ENCODE data around the gene UBE2Q2.
A peak's percentile ranks its signal among the peaks of the same experiment; 100 is the strongest.

Gene UBE2Q2

GRCh38 chr15:75927601-75928000 lies 84.4 kb downstream of the UBE2Q2 start:
- no peaks in the 10 kb centered on the region for H3K9me3 ChIP-seq (ENCODE audit: severe bottlenecking)
- H3K36me3 ChIP-seq: peaks cover 66% of the 10 kb centered on the region
- no peak overlapping the region for H3K27ac ChIP-seq
- TF ChIP-seq, protein P1, sequence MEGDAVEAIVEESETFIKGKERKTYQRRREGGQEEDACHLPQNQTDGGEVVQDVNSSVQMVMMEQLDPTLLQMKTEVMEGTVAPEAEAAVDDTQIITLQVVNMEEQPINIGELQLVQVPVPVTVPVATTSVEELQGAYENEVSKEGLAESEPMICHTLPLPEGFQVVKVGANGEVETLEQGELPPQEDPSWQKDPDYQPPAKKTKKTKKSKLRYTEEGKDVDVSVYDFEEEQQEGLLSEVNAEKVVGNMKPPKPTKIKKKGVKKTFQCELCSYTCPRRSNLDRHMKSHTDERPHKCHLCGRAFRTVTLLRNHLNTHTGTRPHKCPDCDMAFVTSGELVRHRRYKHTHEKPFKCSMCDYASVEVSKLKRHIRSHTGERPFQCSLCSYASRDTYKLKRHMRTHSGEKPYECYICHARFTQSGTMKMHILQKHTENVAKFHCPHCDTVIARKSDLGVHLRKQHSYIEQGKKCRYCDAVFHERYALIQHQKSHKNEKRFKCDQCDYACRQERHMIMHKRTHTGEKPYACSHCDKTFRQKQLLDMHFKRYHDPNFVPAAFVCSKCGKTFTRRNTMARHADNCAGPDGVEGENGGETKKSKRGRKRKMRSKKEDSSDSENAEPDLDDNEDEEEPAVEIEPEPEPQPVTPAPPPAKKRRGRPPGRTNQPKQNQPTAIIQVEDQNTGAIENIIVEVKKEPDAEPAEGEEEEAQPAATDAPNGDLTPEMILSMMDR (IDR thresholded peaks at IDR 0.05; ENCODE audit: low read depth, low read length): no peak
- DNase-seq: no peak
- no peaks in the 10 kb centered on the region for H3K27me3 ChIP-seq (ENCODE audit: insufficient read depth, low read depth, severe bottlenecking)
- H3K4me3 ChIP-seq (ENCODE audit: low read depth, low read length): no peak overlapping the region

DNA sequence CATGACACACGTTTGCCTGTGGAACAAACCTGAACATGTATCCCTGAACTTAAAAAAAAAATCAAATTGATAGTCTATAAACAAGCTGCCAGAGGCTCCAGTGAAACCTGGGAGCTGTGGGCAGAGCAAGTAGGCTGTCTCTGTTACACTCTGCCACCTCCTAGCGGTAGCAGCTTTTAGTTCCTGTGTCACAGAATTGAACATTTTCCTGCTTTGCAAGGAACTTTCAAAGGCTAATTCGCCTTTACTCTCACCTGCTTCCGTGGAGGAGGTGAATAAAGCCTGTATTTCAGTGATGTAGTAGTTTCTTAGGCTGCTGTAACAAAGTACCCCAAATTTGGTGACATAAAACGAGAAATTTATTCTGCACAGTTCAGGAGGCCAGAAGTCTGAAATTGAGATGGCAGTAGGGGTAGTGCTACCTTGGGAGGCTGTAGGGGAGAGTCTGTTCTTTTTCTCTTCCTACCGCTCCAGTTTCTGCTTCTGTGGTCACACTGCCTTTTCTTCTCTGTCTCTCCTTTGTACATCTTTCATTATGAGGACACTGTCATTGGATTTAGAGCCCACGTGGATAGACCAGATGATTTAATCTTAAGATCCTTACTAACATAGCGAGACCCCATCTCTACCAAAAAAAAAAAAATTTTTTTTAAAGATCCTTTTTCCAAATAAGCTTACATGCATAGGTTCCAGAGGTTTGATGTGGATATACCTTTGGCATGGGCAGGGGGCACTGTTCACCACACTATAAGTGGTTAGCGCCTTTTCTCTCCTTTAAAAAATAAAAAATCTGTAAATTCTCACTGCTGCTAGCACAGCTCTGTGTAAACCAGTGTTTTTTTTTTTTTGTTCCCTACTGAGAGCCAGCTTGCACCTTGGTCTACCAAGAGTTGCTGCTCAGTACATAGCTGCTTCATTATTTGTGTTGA lies 85.7 kb downstream of the UBE2Q2 start:
- H3K9me3 ChIP-seq (ENCODE audit: severe bottlenecking): no peaks in the 10 kb centered on the region
- no peak overlapping the region for H3K27ac ChIP-seq
- H3K27me3 ChIP-seq (ENCODE audit: insufficient read depth, low read depth, severe bottlenecking): no peaks in the 10 kb centered on the region
- DNase-seq: peak; percentile 13
- no peak overlapping the region for H3K4me3 ChIP-seq (ENCODE audit: low read depth, low read length)
- peaks cover 76% of the 10 kb centered on the region for H3K36me3 ChIP-seq
- TF ChIP-seq, protein P1 (IDR thresholded peaks at IDR 0.05; ENCODE audit: low read depth, low read length): peak; percentile 17; the same call in 1 of the 2 replicates

DNA sequence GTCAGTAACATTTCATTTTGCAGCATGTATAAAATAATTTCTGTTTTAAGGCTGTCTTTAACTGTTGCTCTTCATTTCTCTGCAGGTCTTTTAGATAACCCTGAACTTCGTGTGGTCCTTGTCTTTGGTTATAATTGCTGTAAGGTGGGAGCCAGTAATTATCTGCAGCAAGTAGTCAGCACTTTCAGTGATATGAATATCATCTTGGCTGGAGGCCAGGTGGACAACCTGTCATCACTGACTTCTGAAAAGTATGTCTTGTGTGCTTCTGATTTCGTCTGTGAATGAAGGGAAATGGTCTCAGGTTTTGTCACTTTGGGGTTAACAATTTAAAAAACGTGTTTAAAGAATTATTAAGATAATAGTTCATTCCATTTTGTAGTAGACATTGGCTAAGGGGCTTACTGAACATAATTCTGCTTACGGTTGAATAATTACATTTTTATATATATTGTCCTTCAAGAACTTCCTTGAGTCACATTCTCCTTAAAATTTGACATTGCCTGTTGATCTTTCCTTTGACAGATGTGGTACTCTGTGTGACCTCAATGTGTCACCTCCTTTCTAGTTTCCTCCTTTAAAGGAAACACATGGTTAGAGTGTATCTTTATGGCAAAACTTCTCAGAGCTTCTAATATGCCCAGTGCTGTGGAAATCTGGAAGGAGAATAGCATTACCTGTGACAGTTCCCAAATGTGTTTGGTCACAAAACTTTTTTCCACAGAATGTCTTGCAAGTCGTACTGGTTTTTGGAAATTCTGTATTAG lies 86.7 kb downstream of the UBE2Q2 start:
- no peak overlapping the region for H3K4me3 ChIP-seq (ENCODE audit: low read depth, low read length)
- no peaks in the 10 kb centered on the region for H3K9me3 ChIP-seq (ENCODE audit: severe bottlenecking)
- DNase-seq: no peak
- H3K27ac ChIP-seq: no peak overlapping the region
- H3K36me3 ChIP-seq: peaks cover 82% of the 10 kb centered on the region
- H3K27me3 ChIP-seq (ENCODE audit: insufficient read depth, low read depth, severe bottlenecking): no peaks in the 10 kb centered on the region
- TF ChIP-seq, protein P1 (IDR thresholded peaks at IDR 0.05; ENCODE audit: low read depth, low read length): no peak

DNA sequence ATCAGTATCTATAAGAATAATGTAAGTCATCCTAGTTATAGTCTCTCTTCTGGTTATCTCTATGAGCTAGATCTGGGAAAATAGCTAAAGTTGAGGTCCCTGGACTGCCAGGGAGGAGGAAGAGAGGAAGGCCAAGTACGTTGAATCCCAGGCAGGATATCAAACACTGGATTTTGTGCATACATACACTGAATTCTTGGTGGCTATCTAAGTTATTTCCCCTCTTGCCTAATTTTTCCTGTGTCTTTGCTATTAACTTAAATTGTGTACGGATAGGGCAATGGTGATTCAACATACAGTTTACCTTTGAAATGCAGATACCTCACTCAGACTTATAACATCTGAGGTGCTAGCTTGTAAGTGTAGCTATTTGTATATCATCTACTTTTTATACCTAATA lies 87.6 kb downstream of the UBE2Q2 start:
- DNase-seq: no peak
- Histone ChIP-seq H3K36me3 (peaks cover 89% of the 10 kb centered on the region), H3K4me3 (ENCODE audit: low read depth, low read length) (no peak overlapping the region), H3K9me3 (ENCODE audit: severe bottlenecking) (no peaks in the 10 kb centered on the region), H3K27ac (no peak overlapping the region), H3K27me3 (ENCODE audit: insufficient read depth, low read depth, severe bottlenecking) (no peaks in the 10 kb centered on the region)
- TF ChIP-seq, protein P1 (IDR thresholded peaks at IDR 0.05; ENCODE audit: low read depth, low read length): no peak

DNA sequence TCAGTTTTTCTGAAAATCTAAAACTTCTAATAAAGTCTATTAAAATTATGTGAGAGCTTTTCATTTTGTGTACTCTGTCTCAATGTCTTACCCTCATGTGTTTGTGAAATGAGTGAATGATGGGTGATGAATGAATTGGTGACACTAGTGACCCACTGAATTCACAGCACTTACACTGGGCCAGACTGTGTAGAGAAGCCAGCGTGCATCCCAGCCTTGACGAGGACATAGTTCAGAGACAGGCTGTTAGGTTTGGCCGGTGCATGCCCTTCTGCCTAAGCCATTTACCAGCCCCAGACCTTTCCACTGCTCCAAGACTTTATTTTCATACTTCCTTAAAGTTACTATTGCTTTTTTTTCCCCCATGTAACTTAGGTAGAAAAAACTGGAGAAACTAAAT lies 99.2 kb downstream of the UBE2Q2 start:
- DNase-seq: no peak
- Histone ChIP-seq H3K27me3 (ENCODE audit: insufficient read depth, low read depth, severe bottlenecking) (no peaks in the 10 kb centered on the region), H3K36me3 (peaks cover 6% of the 10 kb centered on the region), H3K27ac (no peak overlapping the region), H3K4me3 (ENCODE audit: low read depth, low read length) (no peak overlapping the region), H3K9me3 (ENCODE audit: severe bottlenecking) (no peaks in the 10 kb centered on the region)
- TF ChIP-seq, protein P1 (IDR thresholded peaks at IDR 0.05; ENCODE audit: low read depth, low read length): no peak
